Occipital lobe (tissue), 3 donors: ENCODE results near the gene APEH. TPM values are rescaled to one million over a fixed set of nuclear protein-coding genes. Genes with fewer than 3 reads are reported as not detected.

Source experiments
- DNase-seq: peaks from one replicate; lab custom pipeline; 2025; lab: John Stamatoyannopoulos, UW
- small RNA-seq: library from RNA; depleted of rRNA; stranded (forward); fragments of <200 nt; gene quantifications from one replicate; pipeline ENCODE3, GENCODE V24; 2014
- total RNA-seq: library from RNA; depleted of rRNA; stranded (reverse); fragments of >200 nt; gene quantifications from one replicate; pipeline ENCODE4 v1.2.3, GENCODE V29; 2014

APEH gene
- total RNA-seq, 1 donor from 2014 or later, result 65.4 TPM

DNA sequence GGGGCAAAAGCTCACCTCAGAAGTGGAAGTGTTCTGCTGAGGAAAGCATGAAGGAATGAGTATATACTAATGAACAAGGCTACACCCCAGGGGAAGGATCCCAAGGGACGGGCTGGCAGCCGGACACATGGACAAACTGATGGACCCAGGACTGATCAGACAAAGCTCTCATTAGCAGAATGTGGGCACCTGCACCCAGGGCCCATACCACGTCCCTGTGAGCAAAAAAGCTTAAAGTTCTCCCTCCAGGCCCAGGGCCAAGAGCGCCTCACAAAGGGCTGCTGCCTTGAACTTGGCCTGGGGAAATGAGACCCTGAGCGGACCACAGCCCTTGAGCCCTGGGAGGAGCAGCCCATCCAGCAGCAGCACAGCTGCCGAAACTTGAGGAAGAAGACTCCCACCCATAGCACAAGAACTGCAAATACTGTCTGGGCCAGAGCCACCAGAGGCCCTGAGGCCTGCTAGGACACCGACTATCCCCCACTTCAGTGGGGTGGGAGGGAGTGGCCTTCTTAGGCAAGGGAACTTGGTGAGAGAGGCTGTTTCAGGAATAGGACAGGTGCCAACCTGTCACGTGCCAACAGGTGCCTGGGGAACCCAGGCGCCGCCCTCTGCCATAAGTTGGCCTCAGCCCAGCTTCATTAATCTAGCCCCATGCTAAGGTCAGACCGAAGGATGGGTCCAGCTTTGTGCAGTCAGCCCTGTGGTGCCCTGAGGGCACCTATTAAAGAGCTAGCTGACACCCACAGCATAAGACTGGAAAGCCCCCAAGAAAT is 51.9 kb downstream of the APEH start:
- no peak for DNase-seq

DNA sequence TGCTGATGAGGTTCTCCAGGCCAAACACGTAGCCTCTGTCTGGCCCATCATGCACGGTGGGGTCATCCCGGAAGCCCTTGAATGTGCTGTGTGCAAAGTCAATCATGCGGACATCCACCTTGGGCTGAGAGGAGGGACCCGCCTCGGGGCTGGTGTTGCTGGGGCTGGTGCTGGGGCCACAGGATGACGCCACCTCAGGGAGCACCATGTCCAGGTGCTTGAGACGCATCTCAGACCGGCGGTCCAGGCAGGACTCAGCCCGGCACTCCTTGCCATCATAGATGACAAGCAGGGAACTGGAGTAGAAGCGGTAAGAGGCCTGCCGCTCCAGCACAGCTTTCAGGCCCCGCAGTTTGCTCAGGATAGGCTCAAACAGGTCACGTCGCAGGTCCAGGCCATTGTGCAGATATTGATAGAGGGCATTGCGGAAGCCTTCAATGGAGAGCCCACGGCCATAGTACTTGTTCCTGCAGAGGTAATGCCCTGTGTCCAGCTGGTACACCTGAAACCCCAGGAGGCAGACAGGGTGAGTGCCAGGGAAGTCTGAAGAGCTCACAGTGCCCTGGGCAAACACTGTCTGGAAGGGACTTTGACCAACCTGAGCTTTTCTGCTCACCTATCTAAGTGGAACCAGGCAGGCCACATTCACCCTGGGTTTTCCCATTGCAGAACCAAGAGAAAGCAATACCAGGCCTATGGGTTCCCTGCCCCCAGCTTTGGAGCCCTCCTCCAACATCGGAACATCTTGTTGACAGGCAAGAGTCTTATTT is 53.2 kb downstream of the APEH start:
- no peak for DNase-seq

DNA sequence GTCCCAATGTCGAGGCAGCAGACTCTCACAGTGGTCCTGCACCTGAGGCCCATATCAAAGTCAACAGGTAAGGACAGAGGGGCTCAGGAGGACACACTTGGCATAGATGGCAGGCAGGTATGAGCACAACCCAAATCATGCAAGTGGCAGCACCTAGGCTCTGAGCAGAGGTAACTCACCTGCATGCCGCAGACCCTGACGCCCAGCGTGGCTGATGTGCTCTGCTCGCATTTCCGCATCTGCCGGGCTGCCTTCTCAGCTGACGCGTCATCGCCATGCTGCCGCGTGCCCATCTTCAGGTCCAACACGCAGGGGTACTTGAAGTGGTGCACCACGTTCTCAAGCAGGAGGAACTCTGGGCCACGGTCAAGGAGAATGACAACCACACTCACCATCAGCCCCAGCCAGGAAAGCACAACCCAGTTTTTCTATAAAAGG is 53.8 kb downstream of the APEH start:
- DNase-seq, result no peak

DNA sequence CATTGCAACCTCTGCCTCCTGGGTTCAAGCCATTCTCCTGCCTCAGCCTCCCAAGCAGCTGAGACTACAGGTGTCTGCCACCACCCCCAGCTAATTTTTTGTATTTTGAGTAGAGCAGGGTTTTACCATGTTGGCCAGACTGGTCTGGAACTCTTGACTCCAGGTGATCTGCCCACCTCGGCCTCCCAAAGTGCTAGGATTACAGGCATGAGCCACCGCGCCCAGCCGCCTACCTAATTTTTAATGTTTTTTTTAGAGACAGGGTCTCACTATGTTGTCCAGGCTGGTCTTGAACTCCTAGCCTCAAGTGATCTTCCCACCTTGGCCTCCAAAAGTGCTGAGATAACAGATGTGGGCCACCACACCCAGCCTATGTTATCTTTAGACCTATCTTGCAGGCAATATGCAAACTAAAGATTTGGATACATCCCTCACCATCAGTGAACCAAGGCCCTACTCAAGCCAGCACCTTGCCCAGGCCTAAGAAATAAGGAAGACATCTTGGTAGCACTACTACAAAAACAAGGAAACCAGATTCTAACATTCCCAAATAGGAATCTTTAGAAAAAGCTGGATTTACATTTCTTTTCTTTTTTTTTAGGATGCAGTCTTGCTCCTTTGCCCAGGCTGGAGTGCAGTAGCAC is 55.9 kb downstream of the APEH start:
- no peak for DNase-seq

DNA sequence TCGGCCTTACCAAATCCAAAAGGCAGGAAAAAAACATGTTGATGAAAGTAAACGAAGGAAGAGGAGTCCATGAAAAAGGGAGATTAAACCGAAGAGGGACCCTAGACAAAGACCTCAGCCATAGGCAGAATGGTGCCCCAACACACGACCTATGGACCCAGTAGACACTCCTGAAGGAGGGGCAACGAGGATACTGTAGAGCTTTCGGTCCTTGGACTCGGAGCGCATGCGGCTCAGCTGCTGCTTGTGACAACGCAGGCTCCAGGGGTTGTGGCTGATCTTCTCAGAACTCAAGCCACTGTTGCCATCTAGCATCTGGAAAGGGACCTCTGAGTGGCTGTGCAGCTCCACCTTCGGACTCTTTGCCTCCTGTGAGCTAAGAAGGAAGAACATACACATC is 58.4 kb downstream of the APEH start:
- no peak for DNase-seq

DNA sequence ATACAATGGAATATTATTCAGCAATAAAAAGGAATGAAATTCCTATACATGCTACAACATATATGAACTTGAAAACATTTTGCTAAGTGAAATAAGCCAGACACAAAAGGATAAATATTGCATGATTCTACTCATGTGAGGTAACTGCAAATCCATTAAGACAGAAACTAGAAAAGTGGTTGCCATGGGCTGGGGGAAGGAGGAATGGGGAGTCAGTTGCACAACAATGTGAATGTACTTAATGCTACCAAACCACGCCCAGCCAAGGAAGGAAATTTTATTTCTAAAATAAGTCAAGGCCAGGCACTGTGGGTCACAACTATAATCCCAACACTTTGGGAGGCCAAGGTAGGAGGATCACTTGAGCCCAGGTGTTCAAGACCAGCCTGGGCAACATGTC is 59.4 kb downstream of the APEH start:
- DNase-seq, result no peak

Small RNA genes lying within 50 kb of the gene (small RNA-seq; reads per million reads assigned to genes)
- not detected for gene AMIGO3

Other genes starting within 250 kb of the APEH start
- gene NICN1, start 245.0 kb upstream of the APEH start, total RNA-seq, result 12.3 TPM
- 21.2 TPM for gene DAG1, start 204.1 kb upstream of the APEH start, total RNA-seq
- gene BSN, start 119.9 kb upstream of the APEH start, total RNA-seq, result 7.3 TPM
- 7.5 TPM for gene MST1, start 15.1 kb downstream of the APEH start, total RNA-seq
- gene RNF123, start 15.2 kb downstream of the APEH start, total RNA-seq, result 23.2 TPM
- 0.78 TPM for gene AMIGO3, start 45.3 kb downstream of the APEH start, total RNA-seq
- 10.6 TPM for gene GMPPB, start 49.6 kb downstream of the APEH start, total RNA-seq
- gene IP6K1, start 112.2 kb downstream of the APEH start, total RNA-seq, result 70.3 TPM
- gene CDHR4, start 125.5 kb downstream of the APEH start, total RNA-seq, result not detected
- 12.3 TPM for gene INKA1, start 128.9 kb downstream of the APEH start, total RNA-seq
- 3.4 TPM for gene UBA7, start 139.6 kb downstream of the APEH start, total RNA-seq
- 2.2 TPM for gene TRAIP, start 182.2 kb downstream of the APEH start, total RNA-seq
- 188 TPM for gene CAMKV, start 195.6 kb downstream of the APEH start, total RNA-seq
- gene MST1R, start 229.5 kb downstream of the APEH start, total RNA-seq, result 0.31 TPM